GM12878 (cell line): ENCODE data around the gene GRIFIN. TPM values are rescaled to one million over a fixed set of nuclear protein-coding genes. Genes with fewer than 3 reads are reported as not detected.

ENCODE experiments used
- ATAC-seq: fragments of 200-7000 bp; cut with Tn5 transposase; 3 replicates; pipeline ENCODE4 v1.9.1; 2020; ENCODE audit warnings: mild to moderate bottlenecking, moderate library complexity
- BruUV-seq: library from RNA; stranded (reverse); fragments of 400-500 nt; replicated peaks from 2 replicates; lab custom pipeline; 2021; lab: Mats Ljungman, UMichigan
- CTCF ChIA-PET: fragments of 300-600 bp; sonication (Branson Sonifier 250); formaldehyde crosslinking; extraction: SDS; loops from one replicate; lab custom pipeline; 2021; ENCODE audit warnings: inconsistent platforms; lab: Yijun Ruan, JAX
- POLR2A ChIA-PET: fragments of 350-600 bp; formaldehyde crosslinking; extraction: SDS; loops from one replicate; lab custom pipeline; 2021; ENCODE audit warnings: inconsistent platforms; lab: Charles Lee
- RAD21 ChIA-PET: fragments of 300-600 bp; sonication (Branson Sonifier 250); formaldehyde crosslinking; loops from one replicate; lab custom pipeline; 2023; ENCODE audit warnings: antibody characterized with exemption; ENCODE audit not compliant: unreplicated experiment; lab: Charles Lee
- SMC1A ChIA-PET: fragments of 300-600 bp; sonication (Branson Sonifier 250); formaldehyde crosslinking; loops from one replicate; lab custom pipeline; 2023; ENCODE audit not compliant: unreplicated experiment, uncharacterized antibody; lab: Charles Lee
- DNase-seq: peaks from one replicate; pipeline ENCODE4 v3.0.0-alpha.2; 2011; ENCODE audit warnings: low read depth, low spot score
- FAIRE-seq: peaks from 3 replicates; lab custom pipeline; 2011; peaks lifted over from hg19 to GRCh38; lab: Jason Lieb, UNC
- H2AFZ ChIP-seq: 2 replicates; pipeline ENCODE4 v1.6.0; 2011; ENCODE audit warnings: low read depth, low read length, control low read depth; ENCODE audit not compliant: control insufficient read depth
- H3K27ac ChIP-seq: 2 replicates; pipeline ENCODE4 v1.5.1; 2011; ENCODE audit warnings: control low read depth; ENCODE audit not compliant: control insufficient read depth, insufficient read depth
- H3K27me3 ChIP-seq, 2 experiments: replicated peaks in 1 of 2; 2 replicates each; pipeline versions ENCODE4 v1.6.0 to v1.6.1; 2011; ENCODE audit warnings: low read length in 1 of 2; ENCODE audit not compliant: control insufficient read depth in 2 of 2, insufficient read depth in 2 of 2
- H3K36me3 ChIP-seq, 2 experiments: 2 replicates each; pipeline ENCODE4 v1.5.1; 2011; ENCODE audit warnings: low read length in 1 of 2; ENCODE audit not compliant: control insufficient read depth in 2 of 2, insufficient read depth in 2 of 2
- H3K4me1 ChIP-seq: 2 replicates; pipeline ENCODE4 v1.6.1; 2011; ENCODE audit warnings: mild to moderate bottlenecking, low read length, moderate library complexity, mixed read lengths; ENCODE audit not compliant: control insufficient read depth, insufficient read depth
- H3K4me2 ChIP-seq: 2 replicates; pipeline ENCODE4 v1.6.0; 2011; ENCODE audit warnings: control low read depth; ENCODE audit not compliant: control insufficient read depth, insufficient read depth
- H3K4me3 ChIP-seq: fragments of 200-600 bp; sonication (generic); 2 replicates; pipeline ENCODE4 v1.5.1; 2016
- H3K79me2 ChIP-seq: 2 replicates; pipeline ENCODE4 v1.6.0; 2011; ENCODE audit warnings: low read length; ENCODE audit not compliant: control insufficient read depth, insufficient read depth
- H3K9ac ChIP-seq: 2 replicates; pipeline ENCODE4 v1.8.0; 2011; ENCODE audit warnings: low read length, control low read depth, mixed read lengths; ENCODE audit not compliant: control insufficient read depth, insufficient read depth
- H3K9me3 ChIP-seq: replicated peaks from 3 replicates; pipeline ENCODE4 v1.5.1; 2011; ENCODE audit warnings: mild to moderate bottlenecking, low read length; ENCODE audit not compliant: control insufficient read depth, insufficient read depth
- H4K20me1 ChIP-seq: 2 replicates; pipeline ENCODE4 v1.6.0; 2011; ENCODE audit not compliant: control insufficient read depth, insufficient read depth
- ASH2L ChIP-seq: fragments of 300-600, 200-600 bp; sonication (generic); IDR thresholded peaks from 2 replicates; pipeline ENCODE4 v1.6.1; 2017; ENCODE audit warnings: low read depth, mild to moderate bottlenecking, borderline replicate concordance
- ATF7 ChIP-seq: fragments of 450-650 bp; IDR thresholded peaks from 2 replicates; pipeline ENCODE4 v1.6.1; 2016; ENCODE audit warnings: low read depth, mild to moderate bottlenecking
- IRF5 ChIP-seq: fragments of 450-650 bp; IDR thresholded peaks from 2 replicates; pipeline ENCODE4 v1.6.1; 2017; ENCODE audit warnings: borderline replicate concordance
- KAT2A ChIP-seq: conservative IDR thresholded peaks from 2 replicates; pipeline ENCODE4 v1.6.1; 2011; ENCODE audit warnings: low read depth, low read length; ENCODE audit not compliant: control insufficient read depth
- KLF5 ChIP-seq: fragments of 450-650 bp; IDR thresholded peaks from 2 replicates; pipeline ENCODE4 v1.6.1; 2014; ENCODE audit warnings: mild to moderate bottlenecking; ENCODE audit not compliant: partially characterized antibody
- NFIC ChIP-seq: IDR thresholded peaks from 2 replicates; pipeline ENCODE4 v1.6.1; 2012; ENCODE audit warnings: low read depth, mild to moderate bottlenecking, inconsistent platforms, low read length, moderate library complexity
- POU2F2 ChIP-seq: IDR thresholded peaks from 3 replicates; pipeline ENCODE4 v1.6.1; 2011; ENCODE audit warnings: low read depth, mild to moderate bottlenecking, low read length, borderline replicate concordance
- RAD21 ChIP-seq: IDR thresholded peaks from 2 replicates; pipeline ENCODE4 v1.6.1; 2011; ENCODE audit warnings: mild to moderate bottlenecking, low read depth, low read length, moderate library complexity; ENCODE audit not compliant: insufficient read depth
- SIN3A ChIP-seq: IDR thresholded peaks from 2 replicates; pipeline ENCODE4 v1.6.1; 2012; ENCODE audit warnings: low read depth, low read length, improper control_type of control experiment
- SP1 ChIP-seq: IDR thresholded peaks from one replicate; pipeline ENCODE4 v1.6.1; 2011; ENCODE audit warnings: low read depth, low read length
- TARDBP ChIP-seq: IDR thresholded peaks from 2 replicates; pipeline ENCODE4 v1.6.1; 2016; ENCODE audit warnings: borderline replicate concordance
- WGBS: methylation state at CpG from one replicate; pipeline ENCODE4 v1.1.6; 2016; ENCODE audit warnings: low lambda C conversion rate; ENCODE audit not compliant: insufficient replicate concordance, insufficient coverage; ENCODE audit errors: missing lambda C conversion rate; 5-methylcytosine and 5-hydroxymethylcytosine counted together
- in situ Hi-C: fragments of 300-500 bp; cut with MboI; formaldehyde crosslinking; loops from 9 replicates; pipeline ENCODE4 v1.14.3; 2018; ENCODE audit warnings: mixed read lengths
- intact Hi-C: fragments of 100-400 bp; cut with micrococcal nuclease; formaldehyde crosslinking; loops from one replicate; pipeline ENCODE4 v1.14.2; 2022; ENCODE audit not compliant: unreplicated experiment
- polyA plus RNA-seq, 11 experiments: library from polyadenylated mRNA; depleted of rRNA in 4 of 11; unstranded in 6 of 11; stranded (reverse) in 5 of 11; fragments of >200 nt; fragmentation: Nextera tagmentation in 4 of 11; fragmentation: Illumina TruSeq in 1 of 11; extraction: Ambion mirVana in 4 of 11; extraction: Trizol in 1 of 11; gene quantifications; 1 replicate in 1 of 11; 2 replicates in 10 of 11; pipeline versions ENCODE4 v1.2.1 to v1.2.3, GENCODE V29; 2011 to 2016; ENCODE audit warnings: inconsistent platforms in 2 of 11, missing spikeins in 2 of 11, low read depth in 1 of 11
- total RNA-seq, 4 experiments: library from RNA; depleted of rRNA in 3 of 4; stranded (reverse); fragments of >200 nt in 3 of 4; fragmentation: Illumina TruSeq in 1 of 4; extraction: Trizol in 1 of 4; gene quantifications; 2 replicates each; pipeline versions ENCODE4 v1.2.1 to v1.2.3, GENCODE V29; 2013 to 2021
- TF ChIP-seq, protein P1 (sequence below): fragments of 450-650 bp; IDR thresholded peaks from 2 replicates; pipeline ENCODE4 v1.6.1; 2017; ENCODE audit warnings: mild to moderate bottlenecking, moderate library complexity

Gene GRIFIN
- total and polyA plus RNA-seq, 10 of the 15 experiments (the other 5 are each of a cell fraction or from before 2014, with no cell fraction given): not detected

GRCh38 chr7:2504889-2505375, 28.7 kb upstream of the GRIFIN start:
- no peaks in the 10 kb centered on the region for H3K36me3 ChIP-seq
- H3K4me2 ChIP-seq: no peak overlapping the region
- POLR2A ChIA-PET: no interaction called here
- no peaks in the 10 kb centered on the region for H3K27me3 ChIP-seq
- in situ Hi-C loops: no loop called here
- no peak overlapping the region for H3K27ac ChIP-seq
- no peak for DNase-seq
- no peaks in the 10 kb centered on the region for H4K20me1 ChIP-seq
- H3K4me1 ChIP-seq: peaks cover 15% of the 10 kb centered on the region
- no peaks in the 10 kb centered on the region for H3K9me3 ChIP-seq
- H2AFZ ChIP-seq: no peak overlapping the region
- TF ChIP-seq, protein P1, sequence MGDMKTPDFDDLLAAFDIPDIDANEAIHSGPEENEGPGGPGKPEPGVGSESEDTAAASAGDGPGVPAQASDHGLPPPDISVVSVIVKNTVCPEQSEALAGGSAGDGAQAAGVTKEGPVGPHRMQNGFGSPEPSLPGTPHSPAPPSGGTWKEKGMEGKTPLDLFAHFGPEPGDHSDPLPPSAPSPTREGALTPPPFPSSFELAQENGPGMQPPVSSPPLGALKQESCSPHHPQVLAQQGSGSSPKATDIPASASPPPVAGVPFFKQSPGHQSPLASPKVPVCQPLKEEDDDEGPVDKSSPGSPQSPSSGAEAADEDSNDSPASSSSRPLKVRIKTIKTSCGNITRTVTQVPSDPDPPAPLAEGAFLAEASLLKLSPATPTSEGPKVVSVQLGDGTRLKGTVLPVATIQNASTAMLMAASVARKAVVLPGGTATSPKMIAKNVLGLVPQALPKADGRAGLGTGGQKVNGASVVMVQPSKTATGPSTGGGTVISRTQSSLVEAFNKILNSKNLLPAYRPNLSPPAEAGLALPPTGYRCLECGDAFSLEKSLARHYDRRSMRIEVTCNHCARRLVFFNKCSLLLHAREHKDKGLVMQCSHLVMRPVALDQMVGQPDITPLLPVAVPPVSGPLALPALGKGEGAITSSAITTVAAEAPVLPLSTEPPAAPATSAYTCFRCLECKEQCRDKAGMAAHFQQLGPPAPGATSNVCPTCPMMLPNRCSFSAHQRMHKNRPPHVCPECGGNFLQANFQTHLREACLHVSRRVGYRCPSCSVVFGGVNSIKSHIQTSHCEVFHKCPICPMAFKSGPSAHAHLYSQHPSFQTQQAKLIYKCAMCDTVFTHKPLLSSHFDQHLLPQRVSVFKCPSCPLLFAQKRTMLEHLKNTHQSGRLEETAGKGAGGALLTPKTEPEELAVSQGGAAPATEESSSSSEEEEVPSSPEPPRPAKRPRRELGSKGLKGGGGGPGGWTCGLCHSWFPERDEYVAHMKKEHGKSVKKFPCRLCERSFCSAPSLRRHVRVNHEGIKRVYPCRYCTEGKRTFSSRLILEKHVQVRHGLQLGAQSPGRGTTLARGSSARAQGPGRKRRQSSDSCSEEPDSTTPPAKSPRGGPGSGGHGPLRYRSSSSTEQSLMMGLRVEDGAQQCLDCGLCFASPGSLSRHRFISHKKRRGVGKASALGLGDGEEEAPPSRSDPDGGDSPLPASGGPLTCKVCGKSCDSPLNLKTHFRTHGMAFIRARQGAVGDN: no peak
- TF ChIP-seq RAD21 (no peak), KLF5 (no peak), POU2F2 (no peak), NFIC (no peak), IRF5 (no peak), ASH2L (no peak), TARDBP (no peak), SIN3A (no peak), KAT2A (no peak), SP1 (no peak), ATF7 (no peak)
- TF ChIP-seq, all 136 proteins: peak for 0
- ATAC-seq (no peak), FAIRE-seq (no peak)
- Histone ChIP-seq H3K9ac (no peak overlapping the region), H3K4me3 (no peak overlapping the region), H3K79me2 (no peaks in the 10 kb centered on the region)
- 61% methylated on average over 13 of the region's 19 CpGs for WGBS
- ChIA-PET CTCF (no interaction called here), RAD21 (no interaction called here), SMC1A (no interaction called here)
- intact Hi-C loops: no loop called here
- BruUV-seq: no TSS peak
